Measurements from ENCODE around the gene P2RX7. TPM values are rescaled to one million over a fixed set of nuclear protein-coding genes. Genes with fewer than 3 reads are reported as not detected.

The P2RX7 gene
- total RNA-seq, 1 experiment from 2014 or later, result not detected

DNA sequence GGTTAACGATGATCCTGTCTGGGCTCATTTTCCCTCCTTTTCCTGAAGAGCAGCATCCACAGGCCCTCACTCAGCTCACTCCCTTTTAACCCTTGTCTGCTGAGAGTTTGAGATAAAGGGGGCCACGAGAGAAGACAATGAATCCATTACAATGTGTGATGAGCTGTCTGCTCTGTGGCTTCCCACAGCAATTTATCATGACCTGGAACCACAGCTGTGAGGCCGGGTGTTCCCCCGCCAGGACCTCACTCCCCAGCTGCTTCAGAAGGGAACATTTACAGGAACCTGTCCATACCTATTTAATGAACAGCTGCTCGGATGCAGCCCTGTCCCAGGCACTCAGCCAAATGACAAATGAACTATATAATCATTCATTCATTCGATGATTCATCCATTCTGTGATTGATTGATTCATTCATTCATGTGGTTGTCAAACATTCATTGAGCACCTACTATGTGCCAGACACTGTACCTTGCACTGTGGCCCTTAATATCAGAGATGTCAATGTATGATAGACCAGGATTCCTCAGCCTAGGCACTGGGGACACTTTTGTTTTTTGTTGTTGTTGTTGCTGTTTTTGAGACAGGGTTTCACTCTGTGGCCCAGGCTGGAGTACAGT, 18.5 kb upstream of the P2RX7 start:
- H3K9ac ChIP-seq (ENCODE audit: low read length), result no peak overlapping the region
- no peak overlapping the region for H2AFZ ChIP-seq (ENCODE audit: low read length)
- no peaks in the 10 kb centered on the region for H4K20me1 ChIP-seq (ENCODE audit: insufficient read depth, low read depth, low read length)
- no peaks in the 10 kb centered on the region for H3K4me1 ChIP-seq (ENCODE audit: low read length)
- no peak overlapping the region for H3K4me3 ChIP-seq (ENCODE audit: low read length)
- H3K9me2 ChIP-seq (replicated peaks; ENCODE audit: insufficient read depth, low read length), result no peaks in the 10 kb centered on the region
- no peak overlapping the region for H3K27ac ChIP-seq (ENCODE audit: low read length)
- no peaks in the 10 kb centered on the region for H3K9me3 ChIP-seq (ENCODE audit: low read length)
- no peaks in the 10 kb centered on the region for H3K36me3 ChIP-seq (ENCODE audit: insufficient read depth, low read length)
- H3K4me2 ChIP-seq (ENCODE audit: low read depth, low read length, poor library complexity, severe bottlenecking), result no peak overlapping the region
- no peak for DNase-seq
- H3K79me2 ChIP-seq (ENCODE audit: low read length), result no peaks in the 10 kb centered on the region
- no peaks in the 10 kb centered on the region for H3K27me3 ChIP-seq (ENCODE audit: low read length)

DNA sequence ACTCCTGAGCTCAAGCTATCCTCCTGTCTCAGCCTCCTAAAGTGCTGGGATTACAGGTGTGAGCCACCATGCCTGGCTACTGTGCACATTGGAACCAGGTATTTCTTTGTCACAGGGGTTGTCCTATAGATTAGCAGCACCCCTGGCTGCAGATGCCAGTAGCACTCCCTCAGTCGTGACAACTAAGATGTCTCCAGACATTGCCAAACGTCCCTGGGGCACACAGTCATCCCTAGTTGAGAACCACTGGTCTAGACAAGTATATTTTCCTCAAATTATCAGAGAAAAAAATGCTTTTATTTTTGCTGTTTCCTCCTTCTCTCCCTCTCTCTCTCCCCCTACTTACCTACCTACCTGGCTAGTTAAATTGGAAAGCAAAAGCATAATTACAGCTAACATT, 17.9 kb upstream of the P2RX7 start:
- Histone ChIP-seq H3K27me3 (ENCODE audit: low read length) (no peaks in the 10 kb centered on the region), H4K20me1 (ENCODE audit: insufficient read depth, low read depth, low read length) (no peaks in the 10 kb centered on the region), H3K4me2 (ENCODE audit: low read depth, low read length, poor library complexity, severe bottlenecking) (no peak overlapping the region), H3K79me2 (ENCODE audit: low read length) (no peaks in the 10 kb centered on the region), H3K9ac (ENCODE audit: low read length) (no peak overlapping the region), H2AFZ (ENCODE audit: low read length) (no peak overlapping the region), H3K4me3 (ENCODE audit: low read length) (no peak overlapping the region), H3K9me3 (ENCODE audit: low read length) (no peaks in the 10 kb centered on the region), H3K36me3 (ENCODE audit: insufficient read depth, low read length) (no peaks in the 10 kb centered on the region), H3K9me2 (replicated peaks; ENCODE audit: insufficient read depth, low read length) (no peaks in the 10 kb centered on the region), H3K27ac (ENCODE audit: low read length) (no peak overlapping the region), H3K4me1 (ENCODE audit: low read length) (no peaks in the 10 kb centered on the region)
- no peak for DNase-seq

DNA sequence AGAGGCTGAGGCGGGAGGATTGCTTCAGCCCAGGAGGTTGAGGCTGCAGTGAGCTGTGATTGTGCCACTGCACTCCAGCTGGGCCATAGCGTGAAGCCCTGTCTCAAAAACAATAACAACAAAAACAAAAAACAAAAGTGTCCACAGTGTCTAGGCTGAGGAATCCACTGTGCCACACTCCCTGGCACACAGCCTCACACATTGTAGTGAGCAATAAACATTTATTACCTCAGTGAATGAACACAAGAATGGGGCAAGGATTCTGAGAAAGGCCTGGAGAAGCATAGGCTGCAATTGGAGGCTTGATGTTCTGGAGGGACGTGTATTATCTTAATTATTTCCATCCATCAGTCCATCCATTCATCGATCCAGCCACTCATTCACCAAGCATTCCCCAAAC, 17.1 kb upstream of the P2RX7 start:
- Histone ChIP-seq H3K9me2 (replicated peaks; ENCODE audit: insufficient read depth, low read length) (no peaks in the 10 kb centered on the region), H3K27me3 (ENCODE audit: low read length) (no peaks in the 10 kb centered on the region), H3K4me1 (ENCODE audit: low read length) (no peaks in the 10 kb centered on the region)

DNA sequence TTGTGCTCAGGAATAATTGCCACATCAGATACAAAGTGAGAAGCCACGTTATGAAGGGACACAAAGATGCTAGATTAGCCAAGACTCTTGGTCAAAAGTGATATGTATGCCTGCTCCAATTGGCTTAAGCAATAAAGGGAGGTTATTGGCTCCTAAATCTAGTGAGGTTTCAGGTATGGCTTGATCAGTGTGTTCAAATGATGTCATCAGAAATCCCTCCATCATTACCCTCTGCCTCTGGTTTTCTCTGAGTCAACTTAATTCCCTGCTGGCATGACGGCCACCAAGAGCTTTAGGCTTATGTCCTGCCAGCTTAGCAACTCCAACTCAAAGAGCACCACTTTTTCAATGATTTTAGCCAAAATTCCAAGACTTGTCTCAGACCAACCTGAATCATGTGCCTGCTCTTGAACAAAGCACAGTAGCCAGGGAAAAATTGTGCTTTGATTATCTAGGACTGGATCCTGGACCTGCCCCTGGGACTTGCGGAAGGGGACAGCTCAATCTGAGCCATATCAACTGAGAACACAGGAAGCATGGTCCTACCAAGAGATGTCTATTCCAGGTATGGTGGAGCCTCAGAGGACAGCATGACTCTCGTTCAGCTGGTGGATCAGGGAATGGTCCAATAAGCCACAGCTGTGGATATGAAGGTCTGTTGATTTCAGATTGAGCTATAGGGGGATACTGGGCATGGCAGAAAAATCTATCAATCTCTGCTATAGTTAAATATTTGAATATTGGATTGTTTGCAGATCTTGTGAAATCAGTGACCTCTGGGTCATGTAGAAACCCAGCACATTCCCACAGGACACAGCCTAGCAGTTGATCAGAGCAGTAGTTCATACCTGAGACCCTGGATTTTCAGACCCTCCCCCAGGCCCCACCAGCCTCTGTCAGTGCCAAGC, 16.1 kb upstream of the P2RX7 start:
- Histone ChIP-seq H3K27ac (ENCODE audit: low read length) (no peak overlapping the region), H4K20me1 (ENCODE audit: insufficient read depth, low read depth, low read length) (no peaks in the 10 kb centered on the region), H2AFZ (ENCODE audit: low read length) (no peak overlapping the region), H3K36me3 (ENCODE audit: insufficient read depth, low read length) (no peaks in the 10 kb centered on the region), H3K4me2 (ENCODE audit: low read depth, low read length, poor library complexity, severe bottlenecking) (no peak overlapping the region), H3K9me2 (replicated peaks; ENCODE audit: insufficient read depth, low read length) (no peaks in the 10 kb centered on the region), H3K9me3 (ENCODE audit: low read length) (no peaks in the 10 kb centered on the region), H3K9ac (ENCODE audit: low read length) (no peak overlapping the region), H3K27me3 (ENCODE audit: low read length) (no peaks in the 10 kb centered on the region), H3K4me3 (ENCODE audit: low read length) (no peak overlapping the region), H3K4me1 (ENCODE audit: low read length) (no peaks in the 10 kb centered on the region), H3K79me2 (ENCODE audit: low read length) (no peaks in the 10 kb centered on the region)
- DNase-seq, result no peak

More for the DNA sequence above, 17.1 kb upstream of the P2RX7 start:
- no peak overlapping the region for H3K4me2 ChIP-seq (ENCODE audit: low read depth, low read length, poor library complexity, severe bottlenecking)
- no peaks in the 10 kb centered on the region for H3K79me2 ChIP-seq (ENCODE audit: low read length)
- H2AFZ ChIP-seq (ENCODE audit: low read length), result no peak overlapping the region
- no peaks in the 10 kb centered on the region for H3K9me3 ChIP-seq (ENCODE audit: low read length)
- H3K27ac ChIP-seq (ENCODE audit: low read length), result no peak overlapping the region
- H3K4me3 ChIP-seq (ENCODE audit: low read length), result no peak overlapping the region
- no peak overlapping the region for H3K9ac ChIP-seq (ENCODE audit: low read length)
- no peak for DNase-seq
- no peaks in the 10 kb centered on the region for H3K36me3 ChIP-seq (ENCODE audit: insufficient read depth, low read length)
- no peaks in the 10 kb centered on the region for H4K20me1 ChIP-seq (ENCODE audit: insufficient read depth, low read depth, low read length)

DNA sequence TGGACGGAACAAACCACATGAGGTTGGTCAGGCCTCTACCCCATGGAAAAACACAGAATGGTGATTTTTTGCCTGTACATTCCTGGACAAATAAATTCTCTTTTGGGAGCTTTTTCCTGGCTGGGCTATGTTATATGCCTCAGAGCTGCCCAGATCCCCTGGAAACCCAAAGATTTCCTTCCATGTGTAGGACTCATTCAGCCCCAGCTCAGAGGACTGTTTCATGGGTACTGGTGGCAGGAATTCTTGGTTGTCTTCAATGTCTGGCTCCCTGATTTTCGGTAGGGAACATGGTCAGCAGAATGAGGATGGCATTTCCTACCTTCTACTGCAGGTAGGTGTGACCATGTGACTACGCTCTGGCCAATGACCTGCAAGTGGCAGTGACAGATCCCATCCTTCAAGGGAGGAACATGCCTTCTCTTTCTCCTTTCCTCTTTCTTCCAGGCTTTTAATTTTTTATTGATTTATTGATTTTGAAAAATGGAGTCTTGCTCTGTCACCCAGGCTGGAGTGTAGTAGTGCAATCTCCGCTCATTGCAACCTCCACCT, 15.4 kb upstream of the P2RX7 start:
- Histone ChIP-seq H3K4me3 (ENCODE audit: low read length) (no peak overlapping the region), H3K36me3 (ENCODE audit: insufficient read depth, low read length) (no peaks in the 10 kb centered on the region), H3K9me3 (ENCODE audit: low read length) (no peaks in the 10 kb centered on the region), H2AFZ (ENCODE audit: low read length) (no peak overlapping the region), H4K20me1 (ENCODE audit: insufficient read depth, low read depth, low read length) (no peaks in the 10 kb centered on the region), H3K27me3 (ENCODE audit: low read length) (no peaks in the 10 kb centered on the region), H3K79me2 (ENCODE audit: low read length) (no peaks in the 10 kb centered on the region), H3K4me1 (ENCODE audit: low read length) (no peaks in the 10 kb centered on the region), H3K4me2 (ENCODE audit: low read depth, low read length, poor library complexity, severe bottlenecking) (no peak overlapping the region), H3K9me2 (replicated peaks; ENCODE audit: insufficient read depth, low read length) (no peaks in the 10 kb centered on the region), H3K27ac (ENCODE audit: low read length) (no peak overlapping the region), H3K9ac (ENCODE audit: low read length) (no peak overlapping the region)
- DNase-seq, result no peak

GRCh38 chr12:121120323-121120722, 12.4 kb upstream of the P2RX7 start:
- Histone ChIP-seq H4K20me1 (ENCODE audit: insufficient read depth, low read depth, low read length) (no peaks in the 10 kb centered on the region), H3K27ac (ENCODE audit: low read length) (no peak overlapping the region), H3K4me3 (ENCODE audit: low read length) (no peak overlapping the region), H3K9me3 (ENCODE audit: low read length) (no peaks in the 10 kb centered on the region), H3K27me3 (ENCODE audit: low read length) (no peaks in the 10 kb centered on the region), H3K4me2 (ENCODE audit: low read depth, low read length, poor library complexity, severe bottlenecking) (no peak overlapping the region), H3K9ac (ENCODE audit: low read length) (no peak overlapping the region), H3K79me2 (ENCODE audit: low read length) (no peaks in the 10 kb centered on the region), H3K9me2 (replicated peaks; ENCODE audit: insufficient read depth, low read length) (no peaks in the 10 kb centered on the region), H3K4me1 (ENCODE audit: low read length) (no peaks in the 10 kb centered on the region), H2AFZ (ENCODE audit: low read length) (no peak overlapping the region), H3K36me3 (ENCODE audit: insufficient read depth, low read length) (no peaks in the 10 kb centered on the region)
- no peak for DNase-seq

GRCh38 chr12:121120989-121121755, 11.5 kb upstream of the P2RX7 start:
- Histone ChIP-seq H3K9ac (ENCODE audit: low read length) (no peak overlapping the region), H3K27ac (ENCODE audit: low read length) (no peak overlapping the region), H3K4me3 (ENCODE audit: low read length) (no peak overlapping the region), H3K9me3 (ENCODE audit: low read length) (no peaks in the 10 kb centered on the region), H4K20me1 (ENCODE audit: insufficient read depth, low read depth, low read length) (no peaks in the 10 kb centered on the region), H3K4me2 (ENCODE audit: low read depth, low read length, poor library complexity, severe bottlenecking) (no peak overlapping the region), H3K27me3 (ENCODE audit: low read length) (no peaks in the 10 kb centered on the region), H3K36me3 (ENCODE audit: insufficient read depth, low read length) (no peaks in the 10 kb centered on the region), H3K79me2 (ENCODE audit: low read length) (no peaks in the 10 kb centered on the region), H3K9me2 (replicated peaks; ENCODE audit: insufficient read depth, low read length) (no peaks in the 10 kb centered on the region), H2AFZ (ENCODE audit: low read length) (no peak overlapping the region), H3K4me1 (ENCODE audit: low read length) (no peaks in the 10 kb centered on the region)
- DNase-seq, result no peak

DNA sequence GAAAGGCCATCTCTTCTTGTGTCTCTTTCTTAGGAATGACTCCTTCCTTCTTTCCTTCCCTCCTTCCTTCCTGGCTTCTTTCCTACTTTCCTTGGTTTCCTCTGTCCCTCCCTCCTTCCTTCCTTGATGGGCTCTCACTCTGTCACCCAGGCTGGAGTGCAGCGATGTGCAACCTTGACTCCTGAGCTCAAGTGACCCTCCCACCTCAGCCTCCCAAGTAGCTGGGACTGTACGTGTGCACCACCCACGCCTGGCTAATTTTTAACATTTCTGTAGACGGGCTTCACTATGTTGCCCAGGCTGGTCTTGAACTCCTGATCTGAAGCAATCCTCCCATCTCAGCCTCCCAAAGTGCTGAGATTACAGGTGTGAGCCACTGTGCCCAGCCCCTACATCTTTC, 10.9 kb upstream of the P2RX7 start:
- Histone ChIP-seq H3K79me2 (ENCODE audit: low read length) (no peaks in the 10 kb centered on the region), H3K9me3 (ENCODE audit: low read length) (no peaks in the 10 kb centered on the region), H2AFZ (ENCODE audit: low read length) (no peak overlapping the region), H3K9ac (ENCODE audit: low read length) (no peak overlapping the region), H3K27ac (ENCODE audit: low read length) (no peak overlapping the region), H3K27me3 (ENCODE audit: low read length) (no peaks in the 10 kb centered on the region), H3K36me3 (ENCODE audit: insufficient read depth, low read length) (no peaks in the 10 kb centered on the region), H3K9me2 (replicated peaks; ENCODE audit: insufficient read depth, low read length) (no peaks in the 10 kb centered on the region), H3K4me2 (ENCODE audit: low read depth, low read length, poor library complexity, severe bottlenecking) (no peak overlapping the region), H4K20me1 (ENCODE audit: insufficient read depth, low read depth, low read length) (no peaks in the 10 kb centered on the region), H3K4me1 (ENCODE audit: low read length) (no peaks in the 10 kb centered on the region), H3K4me3 (ENCODE audit: low read length) (no peak overlapping the region)
- DNase-seq, result no peak

Measured in Karpas-422 (cell line).